ENCODE data around the gene SPAG16.

SPAG16 gene

GRCh38 chr2:214358506-214358905 is 1074.2 kb downstream of the SPAG16 start:
- H3K9me3 ChIP-seq (ENCODE audit: insufficient read depth, low read depth, low read length), result 0 out of 2 replicates have a peak, but pooled peaks cover 7% of the 10 kb centered on the region
- H3K9ac ChIP-seq (ENCODE audit: low read depth, low read length, poor library complexity, severe bottlenecking), result no peak overlapping the region
- no peaks in the 10 kb centered on the region for H3K79me2 ChIP-seq (ENCODE audit: insufficient read depth, low read length)
- H4K20me1 ChIP-seq (ENCODE audit: insufficient read depth, low read length, poor library complexity, severe bottlenecking), result no peaks in the 10 kb centered on the region
- no peaks in the 10 kb centered on the region for H3K4me1 ChIP-seq (ENCODE audit: insufficient read depth, low read length, poor library complexity, severe bottlenecking)
- no peak overlapping the region for H3K4me3 ChIP-seq (ENCODE audit: low read length, poor library complexity, severe bottlenecking)
- no peaks in the 10 kb centered on the region for H3F3A ChIP-seq (ENCODE audit: low read depth)
- H3K36me3 ChIP-seq (ENCODE audit: insufficient read depth, low read length), result no peaks in the 10 kb centered on the region
- no peaks in the 10 kb centered on the region for H3K27me3 ChIP-seq (ENCODE audit: insufficient read depth, low read length, poor library complexity, severe bottlenecking)
- no peak overlapping the region for H2AFZ ChIP-seq (ENCODE audit: low read length)
- no peak overlapping the region for H3K4me2 ChIP-seq (ENCODE audit: low read depth, low read length, poor library complexity, severe bottlenecking)
- no peak for TF ChIP-seq EZH2phosphoT487 (IDR thresholded peaks at IDR 0.05; ENCODE audit: borderline replicate concordance)
- TF ChIP-seq CTCF (conservative IDR thresholded peaks at IDR 0.05; ENCODE audit: low read length), result no peak
- no peaks in the 10 kb centered on the region for H3K9me2 ChIP-seq (replicated peaks; ENCODE audit: low read depth, low read length)

GRCh38 chr2:214361116-214361515 is 1076.9 kb downstream of the SPAG16 start:
- H3K9me2 ChIP-seq (replicated peaks; ENCODE audit: low read depth, low read length), result no peaks in the 10 kb centered on the region
- H3F3A ChIP-seq (ENCODE audit: low read depth), result no peaks in the 10 kb centered on the region
- no peaks in the 10 kb centered on the region for H3K4me1 ChIP-seq (ENCODE audit: insufficient read depth, low read length, poor library complexity, severe bottlenecking)
- H3K36me3 ChIP-seq (ENCODE audit: insufficient read depth, low read length), result no peaks in the 10 kb centered on the region
- 0 out of 2 replicates have a peak, but pooled peaks cover 7% of the 10 kb centered on the region for H3K9me3 ChIP-seq (ENCODE audit: insufficient read depth, low read depth, low read length)
- H4K20me1 ChIP-seq (ENCODE audit: insufficient read depth, low read length, poor library complexity, severe bottlenecking), result no peaks in the 10 kb centered on the region
- no peak overlapping the region for H2AFZ ChIP-seq (ENCODE audit: low read length)
- H3K9ac ChIP-seq (ENCODE audit: low read depth, low read length, poor library complexity, severe bottlenecking), result no peak overlapping the region
- no peak overlapping the region for H3K4me2 ChIP-seq (ENCODE audit: low read depth, low read length, poor library complexity, severe bottlenecking)
- no peak for TF ChIP-seq CTCF (conservative IDR thresholded peaks at IDR 0.05; ENCODE audit: low read length)
- TF ChIP-seq EZH2phosphoT487 (IDR thresholded peaks at IDR 0.05; ENCODE audit: borderline replicate concordance), result no peak
- H3K79me2 ChIP-seq (ENCODE audit: insufficient read depth, low read length), result no peaks in the 10 kb centered on the region
- H3K4me3 ChIP-seq (ENCODE audit: low read length, poor library complexity, severe bottlenecking), result no peak overlapping the region
- no peaks in the 10 kb centered on the region for H3K27me3 ChIP-seq (ENCODE audit: insufficient read depth, low read length, poor library complexity, severe bottlenecking)

GRCh38 chr2:214365549-214365948 is 1081.3 kb downstream of the SPAG16 start:
- no peak for TF ChIP-seq EZH2phosphoT487 (IDR thresholded peaks at IDR 0.05; ENCODE audit: borderline replicate concordance)
- no peak for TF ChIP-seq CTCF (conservative IDR thresholded peaks at IDR 0.05; ENCODE audit: low read length)

More at GRCh38 chr2:214365549-214365948, 1081.3 kb downstream of the SPAG16 start:
- Histone ChIP-seq H2AFZ (ENCODE audit: low read length) (no peak overlapping the region), H3K9me2 (replicated peaks; ENCODE audit: low read depth, low read length) (no peaks in the 10 kb centered on the region), H3K4me3 (ENCODE audit: low read length, poor library complexity, severe bottlenecking) (no peak overlapping the region), H3K4me1 (ENCODE audit: insufficient read depth, low read length, poor library complexity, severe bottlenecking) (no peaks in the 10 kb centered on the region), H3K36me3 (ENCODE audit: insufficient read depth, low read length) (no peaks in the 10 kb centered on the region), H3K9ac (ENCODE audit: low read depth, low read length, poor library complexity, severe bottlenecking) (no peak overlapping the region), H3K27me3 (ENCODE audit: insufficient read depth, low read length, poor library complexity, severe bottlenecking) (no peaks in the 10 kb centered on the region), H3K79me2 (ENCODE audit: insufficient read depth, low read length) (no peaks in the 10 kb centered on the region), H4K20me1 (ENCODE audit: insufficient read depth, low read length, poor library complexity, severe bottlenecking) (no peaks in the 10 kb centered on the region), H3F3A (ENCODE audit: low read depth) (no peaks in the 10 kb centered on the region), H3K4me2 (ENCODE audit: low read depth, low read length, poor library complexity, severe bottlenecking) (no peak overlapping the region), H3K9me3 (ENCODE audit: insufficient read depth, low read depth, low read length) (no peaks in the 10 kb centered on the region)
